Astrocyte of the spinal cord (primary cell): Measurements from ENCODE around the gene PMIS2.
"Not testable (repeated sequence)": the region's sequence is repeated elsewhere in the genome, so short reads cannot be mapped to it uniquely, and the experiment has no call there.

ENCODE experiments used
- DNase-seq: peaks from one replicate; pipeline ENCODE4 v3.0.0; 2011; ENCODE audit warnings: low read depth, low spot score
- H3K4me3 ChIP-seq: 2 replicates; pipeline ENCODE4 v1.5.1; 2011; ENCODE audit warnings: low read depth, mild to moderate bottlenecking, low read length, moderate library complexity
- CTCF ChIP-seq: IDR thresholded peaks from 2 replicates; pipeline ENCODE4 v1.5.1; 2012; ENCODE audit warnings: low read depth, mild to moderate bottlenecking, low read length, inconsistent platforms
- in situ Hi-C: cut with HindIII; loops from 2 replicates; pipeline ENCODE4 v1.10.0; 2017; ENCODE audit warnings: low sequenced_read_pairs

Gene PMIS2

GRCh38 chr19:35601971-35602370 is 16.0 kb downstream of the PMIS2 start:
- no peak for DNase-seq
- TF ChIP-seq CTCF, result no peak
- no peak overlapping the region for H3K4me3 ChIP-seq
- in situ Hi-C loops, result no loop called here

GRCh38 chr19:35604436-35604835 is 18.5 kb downstream of the PMIS2 start:
- H3K4me3 ChIP-seq, in situ Hi-C loops, DNase-seq: not testable (repeated sequence)

- H3K4me3 ChIP-seq, DNase-seq, in situ Hi-C loops: not testable (repeated sequence)
Observed at GRCh38 chr19:35607170-35607569, 21.2 kb downstream of the PMIS2 start.

GRCh38 chr19:35607661-35608060 is 21.7 kb downstream of the PMIS2 start:
- no peak for DNase-seq
- in situ Hi-C loops, result no loop called here
- no peak overlapping the region for H3K4me3 ChIP-seq
- no peak for TF ChIP-seq CTCF

- in situ Hi-C loops, result no loop called here
- no peak for DNase-seq
- H3K4me3 ChIP-seq, result no peak overlapping the region
- TF ChIP-seq CTCF, result no peak
Observed at GRCh38 chr19:35608251-35608650, 22.3 kb downstream of the PMIS2 start.

GRCh38 chr19:35609851-35610353 is 23.9 kb downstream of the PMIS2 start:
- H3K4me3 ChIP-seq, result no peak overlapping the region

GRCh38 chr19:35612224-35612558 is 26.2 kb downstream of the PMIS2 start:
- no peak for TF ChIP-seq CTCF
- in situ Hi-C loops, result no loop called here
- H3K4me3 ChIP-seq, result peak overlapping the region; percentile 94
- no peak for DNase-seq

More at GRCh38 chr19:35609851-35610353, 23.9 kb downstream of the PMIS2 start:
- in situ Hi-C loops, result no loop called here
- TF ChIP-seq CTCF, result no peak
- DNase-seq, result no peak
